ENCODE measurements around the gene PROP1. TPM values are rescaled to one million over a fixed set of nuclear protein-coding genes. Genes with fewer than 3 reads are reported as not detected.

PROP1 gene
- total RNA-seq, 1 donor from 2014 or later = not detected

GRCh38 chr5:177997846-177998245 is 1.8 kb upstream of the PROP1 start:
- Histone ChIP-seq H3K4me1 (no peaks in the 10 kb centered on the region), H3K36me3 (no peaks in the 10 kb centered on the region), H3K4me3 (no peak overlapping the region), H3K9me3 (no peaks in the 10 kb centered on the region), H3K27ac (no peak overlapping the region), H3K27me3 (no peaks in the 10 kb centered on the region)
- DNase-seq (ENCODE audit: extremely low spot score in 2 of 2) = no peak
- intact Hi-C loops (cut with DNase I) = no loop called here
- TF ChIP-seq POLR2A (IDR thresholded peaks at IDR 0.05) (no peak), POLR2AphosphoS5 (IDR thresholded peaks at IDR 0.05; ENCODE audit: insufficient read depth in 1 of 2, low read depth in 1 of 2) (no peak), CTCF (IDR thresholded peaks at IDR 0.05) (no peak)

DNA sequence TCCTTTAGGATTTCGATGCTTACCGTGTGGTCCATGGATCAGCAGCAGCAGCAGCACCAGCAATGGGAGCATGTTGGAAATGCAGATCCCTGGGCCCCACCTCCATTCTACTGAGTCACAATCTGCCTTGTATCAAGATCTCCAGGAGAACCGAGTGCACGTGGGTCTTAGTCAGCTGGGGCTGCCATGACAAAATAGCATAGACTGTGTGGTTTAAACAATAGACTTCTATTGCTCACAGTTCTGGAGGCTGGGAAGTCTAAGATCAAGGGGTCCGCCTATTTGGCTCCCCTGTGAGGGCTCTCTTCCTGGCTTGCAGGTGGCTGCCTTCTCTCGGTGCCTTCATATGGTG is 1.3 kb upstream of the PROP1 start:
- DNase-seq (ENCODE audit: extremely low spot score in 2 of 2) = no peak
- no peak overlapping the region for H3K27ac ChIP-seq
- TF ChIP-seq POLR2A (IDR thresholded peaks at IDR 0.05) = no peak
- no peak for TF ChIP-seq POLR2AphosphoS5 (IDR thresholded peaks at IDR 0.05; ENCODE audit: insufficient read depth in 1 of 2, low read depth in 1 of 2)
- no peak for TF ChIP-seq CTCF (IDR thresholded peaks at IDR 0.05)
- no peak overlapping the region for H3K4me3 ChIP-seq
- intact Hi-C loops (cut with DNase I) = no loop called here
- no peaks in the 10 kb centered on the region for H3K27me3 ChIP-seq
- H3K4me1 ChIP-seq = no peaks in the 10 kb centered on the region
- no peaks in the 10 kb centered on the region for H3K36me3 ChIP-seq
- no peaks in the 10 kb centered on the region for H3K9me3 ChIP-seq

- H3K36me3 ChIP-seq = no peaks in the 10 kb centered on the region
- H3K4me3 ChIP-seq = no peak overlapping the region
- DNase-seq (ENCODE audit: extremely low spot score in 2 of 2) = no peak
- no peaks in the 10 kb centered on the region for H3K27me3 ChIP-seq
- no peaks in the 10 kb centered on the region for H3K4me1 ChIP-seq
- intact Hi-C loops (cut with DNase I) = no loop called here
- no peak overlapping the region for H3K27ac ChIP-seq
- H3K9me3 ChIP-seq = no peaks in the 10 kb centered on the region
- TF ChIP-seq CTCF (IDR thresholded peaks at IDR 0.05) = no peak
- no peak for TF ChIP-seq POLR2AphosphoS5 (IDR thresholded peaks at IDR 0.05; ENCODE audit: insufficient read depth in 1 of 2, low read depth in 1 of 2)
- TF ChIP-seq POLR2A (IDR thresholded peaks at IDR 0.05) = no peak
These were observed 747 bp upstream of the PROP1 start for GRCh38 chr5:177996660-177997318.

DNA sequence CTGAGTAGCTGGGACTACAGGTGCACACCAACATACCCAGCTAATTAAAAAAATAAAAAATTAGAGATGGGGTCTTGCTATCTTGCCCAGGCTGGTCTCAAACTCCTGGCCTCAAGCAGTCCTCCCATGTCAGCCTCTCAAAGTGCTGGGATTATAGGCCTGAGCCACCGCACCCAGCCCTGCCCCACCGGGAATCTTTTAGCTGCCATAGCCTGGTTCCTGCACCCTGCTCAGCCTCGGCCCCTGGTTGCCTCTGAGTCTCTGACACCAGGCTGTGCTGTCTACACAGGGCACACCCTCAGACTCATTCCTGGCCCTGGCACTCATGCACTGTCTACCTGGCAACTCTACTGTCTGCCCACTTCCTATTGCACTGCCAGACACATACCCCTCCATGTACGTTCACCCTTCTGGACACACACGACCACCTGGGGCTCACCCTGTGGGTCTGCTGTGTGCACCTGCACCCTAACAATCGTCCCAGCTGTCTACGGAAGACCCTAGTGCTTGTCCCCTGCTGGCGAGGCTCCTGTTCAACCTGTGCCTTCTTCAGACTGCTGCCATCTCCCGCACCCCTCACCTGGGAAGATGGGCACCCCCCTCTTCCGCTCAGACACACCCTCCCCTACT is 1.4 kb downstream of the PROP1 start:
- no peaks in the 10 kb centered on the region for H3K27me3 ChIP-seq
- peak in 1 of 2 donors; percentile 79 for DNase-seq (ENCODE audit: extremely low spot score in 2 of 2)
- no peak overlapping the region for H3K4me3 ChIP-seq
- no peak overlapping the region for H3K27ac ChIP-seq
- H3K9me3 ChIP-seq = no peaks in the 10 kb centered on the region
- no peak for TF ChIP-seq POLR2AphosphoS5 (IDR thresholded peaks at IDR 0.05; ENCODE audit: insufficient read depth in 1 of 2, low read depth in 1 of 2)
- H3K4me1 ChIP-seq = no peaks in the 10 kb centered on the region
- no peaks in the 10 kb centered on the region for H3K36me3 ChIP-seq
- intact Hi-C loops (cut with DNase I) = no loop called here

GRCh38 chr5:177994063-177994462 is 2.0 kb downstream of the PROP1 start:
- no peak for TF ChIP-seq POLR2A (IDR thresholded peaks at IDR 0.05)
- TF ChIP-seq CTCF (IDR thresholded peaks at IDR 0.05) = no peak
- no peak for TF ChIP-seq POLR2AphosphoS5 (IDR thresholded peaks at IDR 0.05; ENCODE audit: insufficient read depth in 1 of 2, low read depth in 1 of 2)
- Histone ChIP-seq H3K4me3 (no peak overlapping the region), H3K27me3 (no peaks in the 10 kb centered on the region), H3K27ac (no peak overlapping the region), H3K9me3 (no peaks in the 10 kb centered on the region), H3K36me3 (no peaks in the 10 kb centered on the region), H3K4me1 (no peaks in the 10 kb centered on the region)
- intact Hi-C loops (cut with DNase I) = no loop called here
- DNase-seq (ENCODE audit: extremely low spot score in 2 of 2) = peak in 1 of 2 donors; percentile 65

All from vagina (tissue), 2 donors.